Midbrain (tissue), 1 donor: ENCODE results near the gene HRG.
"Not testable (repeated sequence)": the region's sequence is repeated elsewhere in the genome, so short reads cannot be mapped to it uniquely, and the experiment has no call there.

ENCODE experiments used
- DNase-seq: peaks from one replicate; lab custom pipeline; 2025; lab: John Stamatoyannopoulos, UW

Gene HRG, protein sequence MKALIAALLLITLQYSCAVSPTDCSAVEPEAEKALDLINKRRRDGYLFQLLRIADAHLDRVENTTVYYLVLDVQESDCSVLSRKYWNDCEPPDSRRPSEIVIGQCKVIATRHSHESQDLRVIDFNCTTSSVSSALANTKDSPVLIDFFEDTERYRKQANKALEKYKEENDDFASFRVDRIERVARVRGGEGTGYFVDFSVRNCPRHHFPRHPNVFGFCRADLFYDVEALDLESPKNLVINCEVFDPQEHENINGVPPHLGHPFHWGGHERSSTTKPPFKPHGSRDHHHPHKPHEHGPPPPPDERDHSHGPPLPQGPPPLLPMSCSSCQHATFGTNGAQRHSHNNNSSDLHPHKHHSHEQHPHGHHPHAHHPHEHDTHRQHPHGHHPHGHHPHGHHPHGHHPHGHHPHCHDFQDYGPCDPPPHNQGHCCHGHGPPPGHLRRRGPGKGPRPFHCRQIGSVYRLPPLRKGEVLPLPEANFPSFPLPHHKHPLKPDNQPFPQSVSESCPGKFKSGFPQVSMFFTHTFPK

GRCh38 chr3:186665625-186666188, at the start of gene HRG:
Gene HRG (plus strand): TSS chr3:186666014. CDS start chr3:186666032, 18 bp downstream.
- DNase-seq = no peak

GRCh38 chr3:186616299-186616617, 49.6 kb upstream of the HRG start:
- no peak for DNase-seq

DNA sequence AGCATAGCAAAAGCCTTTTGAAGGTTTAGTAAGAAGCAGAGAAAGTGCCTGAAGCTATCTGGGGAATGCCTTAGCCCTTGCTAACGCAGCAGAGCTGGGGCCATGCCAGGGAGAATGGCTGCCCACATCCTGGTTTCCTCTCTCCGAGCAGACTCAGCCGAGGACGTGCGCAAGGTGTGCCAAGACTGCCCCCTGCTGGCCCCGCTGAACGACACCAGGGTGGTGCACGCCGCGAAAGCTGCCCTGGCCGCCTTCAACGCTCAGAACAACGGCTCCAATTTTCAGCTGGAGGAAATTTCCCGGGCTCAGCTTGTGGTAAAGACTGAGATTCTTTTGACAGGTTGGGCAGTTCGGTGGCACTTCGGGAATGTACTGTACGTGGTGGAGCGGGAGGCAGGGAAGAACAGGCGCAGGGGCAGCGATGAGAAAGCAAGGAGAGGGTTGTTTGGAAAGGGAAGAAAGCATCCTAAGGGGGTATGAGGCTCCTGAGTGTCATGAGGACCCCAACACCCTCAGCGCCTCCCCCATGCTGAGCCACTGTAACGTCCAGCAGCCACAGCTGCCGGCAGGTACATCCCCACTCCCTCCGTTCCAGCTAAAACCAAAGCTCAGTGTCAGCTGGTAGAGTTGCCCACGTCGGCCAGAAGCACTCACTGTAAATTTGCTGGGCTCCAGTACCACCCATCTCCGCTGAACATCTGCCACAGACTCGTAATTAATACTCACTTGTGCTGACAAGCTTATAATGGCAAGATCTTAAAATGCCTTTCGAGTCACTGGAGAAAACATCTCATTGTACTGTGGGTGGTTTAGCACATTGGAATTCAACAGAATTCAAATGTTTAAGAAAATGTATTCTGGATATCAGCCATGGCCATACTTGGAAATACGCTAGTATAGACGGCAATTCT, 48.5 kb upstream of the HRG start:
- DNase-seq = peak; percentile 81

DNA sequence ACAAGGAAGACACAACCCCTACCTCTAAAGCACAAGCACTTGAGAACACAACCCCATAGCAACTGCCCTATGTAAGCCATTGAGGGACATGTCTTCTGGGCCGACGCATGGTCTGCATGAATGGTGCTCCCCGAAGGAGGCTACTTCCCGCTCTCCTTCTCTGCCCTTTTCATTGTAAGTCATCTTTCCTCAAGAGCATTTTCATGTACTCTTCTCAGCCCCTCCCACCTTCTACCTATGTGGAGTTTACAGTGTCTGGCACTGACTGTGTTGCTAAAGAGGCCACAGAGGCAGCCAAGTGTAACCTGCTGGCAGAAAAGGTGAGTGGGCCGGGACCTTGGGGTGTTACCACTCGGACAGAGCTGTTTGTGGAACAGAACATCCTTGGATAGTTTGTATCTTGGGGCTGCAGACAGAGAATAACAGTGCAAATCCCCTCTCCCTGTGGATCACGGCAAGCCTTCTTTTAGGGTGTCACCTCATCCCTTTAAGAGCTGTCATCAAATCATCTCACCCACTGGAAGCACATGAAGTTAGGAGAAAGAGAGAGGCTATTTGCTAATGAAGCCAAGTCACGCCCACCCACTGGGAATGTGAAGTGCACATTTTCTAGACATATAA, 47.4 kb upstream of the HRG start:
- DNase-seq = no peak

DNA sequence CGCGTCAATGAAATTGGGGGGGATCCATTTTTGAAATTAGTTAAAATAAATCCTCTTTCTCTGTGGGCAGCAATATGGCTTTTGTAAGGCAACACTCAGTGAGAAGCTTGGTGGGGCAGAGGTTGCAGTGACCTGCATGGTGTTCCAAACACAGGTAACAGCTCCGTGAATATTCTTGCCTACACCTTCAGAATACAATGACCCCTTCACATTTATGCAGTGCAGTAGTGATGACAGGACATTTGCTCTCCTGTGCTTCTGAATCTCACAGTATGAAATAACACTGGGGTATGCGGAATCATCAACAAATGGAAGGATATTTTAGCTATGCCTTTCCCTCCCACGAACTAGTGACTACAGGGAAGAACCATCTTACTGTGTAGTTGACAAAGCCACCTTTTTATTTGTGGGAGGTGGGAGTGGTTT, 46.0 kb upstream of the HRG start:
- no peak for DNase-seq

DNA sequence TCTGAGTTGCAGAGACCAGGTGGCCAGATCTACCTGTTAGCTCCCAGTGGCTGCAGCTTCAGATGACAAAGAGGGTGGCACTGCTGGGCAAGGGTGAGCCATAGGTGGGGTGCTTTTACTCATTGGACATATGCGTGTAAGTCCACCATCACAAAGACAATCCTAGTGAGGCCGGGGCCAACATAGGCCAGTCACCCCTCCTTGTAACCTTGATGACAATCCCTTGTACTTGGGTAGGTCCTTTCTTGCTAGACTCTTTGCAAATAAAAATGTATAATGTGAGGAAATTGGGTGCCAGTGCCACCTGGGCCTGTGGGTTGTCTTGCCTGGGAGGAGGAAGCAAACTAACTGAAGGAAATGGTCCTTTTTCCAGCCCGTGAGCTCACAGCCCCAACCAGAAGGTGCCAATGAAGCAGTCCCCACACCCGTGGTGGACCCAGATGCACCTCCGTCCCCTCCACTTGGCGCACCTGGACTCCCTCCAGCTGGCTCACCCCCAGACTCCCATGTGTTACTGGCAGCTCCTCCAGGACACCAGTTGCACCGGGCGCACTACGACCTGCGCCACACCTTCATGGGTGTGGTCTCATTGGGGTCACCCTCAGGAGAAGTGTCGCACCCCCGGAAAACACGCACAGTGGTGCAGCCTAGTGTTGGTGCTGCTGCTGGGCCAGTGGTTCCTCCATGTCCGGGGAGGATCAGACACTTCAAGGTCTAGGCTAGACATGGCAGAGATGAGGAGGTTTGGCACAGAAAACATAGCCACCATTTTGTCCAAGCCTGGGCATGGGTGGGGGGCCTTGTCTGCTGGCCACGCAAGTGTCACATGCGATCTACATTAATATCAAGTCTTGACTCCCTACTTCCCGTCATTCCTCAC, 45.4 kb upstream of the HRG start:
- DNase-seq = no peak

GRCh38 chr3:186621894-186622650, 43.7 kb upstream of the HRG start:
- DNase-seq = no peak

DNA sequence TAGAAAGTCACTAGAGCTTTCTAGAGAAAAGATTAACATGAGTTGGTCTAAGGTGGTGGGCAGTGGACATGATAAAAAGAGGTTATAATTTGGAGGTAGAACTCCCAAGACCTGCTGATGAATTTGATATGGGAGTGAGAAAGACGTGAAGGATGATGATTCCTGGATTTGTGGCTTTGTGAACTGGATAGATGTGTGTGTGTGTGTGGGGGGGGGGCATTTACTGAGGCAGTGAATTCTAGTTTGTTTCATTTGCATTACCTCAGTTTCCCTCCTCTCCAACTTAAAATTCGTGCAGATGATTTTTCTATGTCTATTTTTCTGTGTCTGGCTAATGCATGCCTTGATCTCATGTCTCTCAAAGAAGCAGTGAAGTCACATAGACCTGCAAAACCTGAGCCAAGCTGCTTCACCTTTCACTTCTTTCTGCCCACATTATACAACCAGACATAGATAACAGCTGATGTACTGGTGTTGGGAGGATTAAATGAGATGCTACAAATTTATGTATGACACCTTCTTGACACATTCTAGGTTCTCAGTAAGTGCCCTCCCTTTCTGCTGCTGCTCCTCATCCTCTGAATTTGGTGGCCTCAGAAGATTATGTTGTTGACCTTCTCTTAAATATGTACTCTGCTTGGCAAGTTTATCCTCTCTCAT, 43.0 kb upstream of the HRG start:
- no peak for DNase-seq

GRCh38 chr3:186624598-186624997, 41.2 kb upstream of the HRG start:
- no peak for DNase-seq

DNA sequence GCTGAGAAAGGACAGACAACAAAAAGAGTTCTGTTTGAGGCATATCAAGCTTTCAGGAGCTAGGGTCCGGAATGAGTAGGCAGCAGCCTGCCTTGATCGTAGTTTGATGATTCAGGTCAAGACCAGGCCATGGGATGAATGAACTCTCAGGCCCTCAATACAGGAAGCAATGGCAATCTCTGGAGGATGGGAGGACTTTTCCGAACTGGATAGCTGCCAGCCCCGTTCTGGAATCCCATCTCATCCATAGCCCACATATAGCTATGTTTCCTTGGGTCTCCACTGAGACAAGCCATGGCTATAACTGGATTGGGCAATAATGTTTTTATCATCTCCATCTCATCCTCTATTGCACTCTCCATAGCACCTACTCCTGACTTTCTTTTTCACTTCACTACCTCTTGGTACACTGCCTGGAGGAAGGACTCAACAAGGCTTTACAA, 40.2 kb upstream of the HRG start:
- DNase-seq = no peak

DNA sequence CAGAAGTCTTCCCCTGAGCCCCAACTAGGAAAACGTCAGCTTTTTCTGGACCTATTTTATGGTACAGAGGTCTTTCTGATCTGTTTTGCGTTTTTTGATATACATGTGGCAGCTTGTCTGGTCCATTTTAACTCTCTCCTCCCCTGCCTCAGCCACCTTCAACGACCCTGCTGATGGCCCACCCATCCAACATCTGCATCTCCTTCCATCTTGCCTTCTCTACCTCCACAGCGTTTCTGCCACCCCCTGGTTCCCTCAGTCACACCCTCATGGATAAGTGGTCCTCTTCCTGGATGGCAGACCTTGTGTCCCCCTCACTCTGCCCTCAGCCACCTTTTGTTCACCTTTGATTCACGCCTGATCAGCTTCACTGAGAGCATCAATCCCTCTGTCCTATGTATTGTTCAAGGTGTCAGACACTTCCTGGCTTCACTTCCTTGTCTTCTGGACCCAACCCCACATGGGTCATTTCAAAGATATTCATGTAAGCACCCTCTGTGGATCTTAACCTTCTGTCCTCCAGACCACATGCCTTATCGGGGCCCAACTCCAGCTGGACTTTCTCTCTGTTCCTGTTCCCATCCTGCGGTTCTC, 39.5 kb upstream of the HRG start:
- DNase-seq = no peak

GRCh38 chr3:186627852-186628414, 37.9 kb upstream of the HRG start:
- DNase-seq = no peak

DNA sequence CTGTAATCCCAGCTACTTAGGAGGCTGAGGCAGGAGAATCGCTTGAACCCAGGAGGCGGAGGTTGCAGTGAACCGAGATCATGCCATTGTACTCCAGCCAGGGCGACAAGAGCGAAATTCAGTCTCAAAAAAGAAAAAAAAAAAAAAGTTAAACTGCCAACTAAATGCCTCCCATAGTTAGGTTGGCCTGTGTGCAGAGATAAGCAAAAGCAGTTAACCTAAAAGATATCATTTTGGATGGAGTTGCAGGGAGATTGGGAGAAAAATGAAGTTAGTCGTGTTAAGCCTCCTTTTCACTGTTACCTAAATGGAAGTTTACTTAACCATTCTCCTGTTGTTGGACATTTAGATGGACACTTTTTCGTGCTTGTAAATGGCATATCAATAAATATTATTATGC, 37.1 kb upstream of the HRG start:
- no peak for DNase-seq

DNA sequence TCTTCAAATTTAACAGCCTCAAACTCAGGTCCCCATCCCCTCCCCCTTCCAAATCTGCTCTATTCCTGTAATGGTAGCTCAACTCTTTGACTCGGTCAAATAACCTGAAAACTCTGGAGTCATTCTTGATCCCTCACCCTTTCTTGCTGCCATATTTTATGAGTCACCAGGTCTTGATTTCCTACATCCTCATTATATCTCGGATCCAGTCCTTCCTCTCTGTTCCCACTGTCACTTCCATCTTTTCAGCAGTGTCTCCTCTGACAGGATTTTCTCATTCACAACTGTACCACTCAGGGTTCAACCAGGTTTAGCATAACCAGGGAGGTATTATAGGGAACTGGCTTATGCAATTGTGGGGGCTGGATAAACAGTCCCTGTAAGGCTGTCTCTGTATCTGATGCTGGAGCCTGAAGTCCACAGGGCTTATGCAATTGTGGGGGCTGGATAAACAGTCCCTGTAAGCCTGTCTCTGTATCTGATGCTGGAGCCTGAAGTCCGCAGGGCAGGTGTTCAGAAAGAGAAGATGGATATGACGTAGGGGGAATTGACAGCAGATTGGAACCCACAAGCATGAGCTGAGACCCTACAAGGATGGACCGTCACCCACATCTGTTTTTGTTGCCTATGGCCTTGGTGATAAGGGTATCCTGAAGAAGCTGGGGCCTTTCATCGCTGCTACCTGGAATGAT, 34.7 kb upstream of the HRG start:
- DNase-seq = no peak

DNA sequence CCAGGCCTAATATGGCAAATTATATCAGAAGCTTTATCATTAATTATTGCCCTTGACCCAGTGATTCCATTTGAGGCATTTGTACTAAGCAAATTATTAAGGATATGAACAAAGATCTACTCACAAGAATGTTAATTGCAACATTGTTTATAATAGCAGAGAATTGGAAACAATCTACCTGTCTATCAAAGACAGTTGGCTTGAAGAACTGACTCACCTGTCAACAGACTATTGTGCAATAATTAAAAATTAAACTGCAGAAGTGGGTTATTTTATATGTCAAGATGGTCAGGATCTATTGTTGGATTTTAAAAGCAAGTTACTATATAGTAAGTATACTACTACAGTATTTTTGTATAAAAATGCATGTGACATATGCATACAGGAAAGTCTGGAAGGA, 32.3 kb upstream of the HRG start:
- no peak for DNase-seq

- not testable (repeated sequence) for DNase-seq
These were observed 31.6 kb upstream of the HRG start for GRCh38 chr3:186634207-186634606.

- no peak for DNase-seq
These were observed 30.3 kb upstream of the HRG start for GRCh38 chr3:186635532-186635931.

DNA sequence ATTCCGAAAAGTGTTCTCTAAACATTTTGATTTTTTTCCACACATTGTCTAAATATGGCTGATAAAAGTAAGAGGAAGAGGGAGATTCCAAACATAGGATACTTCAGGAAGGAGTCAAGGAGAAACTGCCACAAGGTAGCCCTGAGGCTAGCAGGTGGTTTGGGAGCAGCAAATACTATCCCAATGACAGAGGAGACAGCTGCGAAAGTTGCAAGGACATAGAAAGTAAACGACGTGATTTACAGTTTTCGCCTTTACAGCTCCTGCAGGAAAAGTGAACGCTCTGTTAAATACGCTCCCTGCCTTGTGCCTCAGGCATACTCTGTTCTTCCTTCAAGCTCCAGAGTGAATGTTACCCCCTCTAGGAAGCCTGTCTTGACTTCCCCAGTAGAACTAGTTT, 29.3 kb upstream of the HRG start:
- DNase-seq = no peak
